Uterus (tissue), 2 donors: ENCODE measurements around the gene USP11.

Experiments
- POLR2A ChIP-seq, 2 donors: fragments of 450-650 bp; IDR thresholded peaks; one replicate each; pipeline ENCODE4 v1.6.1; 2016; ENCODE audit warnings: antibody characterized with exemption in 2 of 2, mild to moderate bottlenecking in 1 of 2, moderate library complexity in 1 of 2
- TF ChIP-seq, protein P1 (sequence below), 4 experiments: fragments of 200-600 bp in 2 of 4; fragments of 450-650 bp in 2 of 4; sonication (generic) in 2 of 4; IDR thresholded peaks; one replicate each; pipeline ENCODE4 v1.5.1; 2016 to 2019; ENCODE audit warnings: antibody characterized with exemption in 4 of 4, mild to moderate bottlenecking in 2 of 4, moderate library complexity in 1 of 4

DNA sequence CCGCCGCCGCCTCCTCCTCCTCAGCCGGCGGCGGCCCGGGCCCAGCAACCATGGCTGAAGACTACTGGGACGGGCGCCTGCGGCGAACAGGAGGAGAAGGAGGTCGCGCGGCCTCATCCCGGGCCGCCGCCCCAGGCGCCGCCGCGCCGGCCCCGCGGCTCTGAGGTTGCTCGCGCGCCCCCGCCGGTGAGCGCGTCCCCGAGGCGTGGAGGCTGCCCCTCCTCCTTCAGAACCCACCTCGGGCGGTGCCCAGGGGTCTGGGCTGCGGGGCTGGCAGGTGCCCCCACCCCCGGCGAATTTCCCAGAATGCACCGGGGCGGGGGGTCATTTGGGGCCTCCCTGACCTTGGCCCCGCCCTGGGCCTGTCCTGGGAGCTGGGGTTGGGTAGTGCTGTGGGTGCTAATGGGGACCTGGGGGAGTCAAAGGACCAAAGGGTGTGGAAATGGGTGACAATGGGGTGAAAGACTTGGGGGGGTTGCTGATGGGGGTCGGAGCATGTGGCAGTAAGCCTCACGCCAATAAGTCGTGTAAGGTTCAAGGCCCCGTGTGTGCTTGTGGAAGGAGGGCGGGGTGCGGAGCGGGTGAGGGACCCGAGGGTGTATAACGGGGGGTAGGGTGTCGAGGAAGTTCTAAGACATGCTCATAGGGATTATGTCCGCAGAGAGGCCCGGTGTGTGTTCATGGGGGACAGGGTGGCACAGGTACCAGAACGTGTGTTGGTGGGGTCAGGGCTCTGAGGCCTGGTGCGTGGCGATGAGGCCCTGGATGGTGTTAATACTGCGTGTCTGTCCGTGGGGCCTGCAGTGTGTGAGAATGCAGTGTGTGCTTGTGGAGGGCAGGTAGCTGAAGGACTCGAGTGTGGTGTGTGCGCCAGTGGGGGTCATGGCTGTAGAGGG lies 13.6 kb upstream of the USP11 start:
- TF ChIP-seq, protein P1, sequence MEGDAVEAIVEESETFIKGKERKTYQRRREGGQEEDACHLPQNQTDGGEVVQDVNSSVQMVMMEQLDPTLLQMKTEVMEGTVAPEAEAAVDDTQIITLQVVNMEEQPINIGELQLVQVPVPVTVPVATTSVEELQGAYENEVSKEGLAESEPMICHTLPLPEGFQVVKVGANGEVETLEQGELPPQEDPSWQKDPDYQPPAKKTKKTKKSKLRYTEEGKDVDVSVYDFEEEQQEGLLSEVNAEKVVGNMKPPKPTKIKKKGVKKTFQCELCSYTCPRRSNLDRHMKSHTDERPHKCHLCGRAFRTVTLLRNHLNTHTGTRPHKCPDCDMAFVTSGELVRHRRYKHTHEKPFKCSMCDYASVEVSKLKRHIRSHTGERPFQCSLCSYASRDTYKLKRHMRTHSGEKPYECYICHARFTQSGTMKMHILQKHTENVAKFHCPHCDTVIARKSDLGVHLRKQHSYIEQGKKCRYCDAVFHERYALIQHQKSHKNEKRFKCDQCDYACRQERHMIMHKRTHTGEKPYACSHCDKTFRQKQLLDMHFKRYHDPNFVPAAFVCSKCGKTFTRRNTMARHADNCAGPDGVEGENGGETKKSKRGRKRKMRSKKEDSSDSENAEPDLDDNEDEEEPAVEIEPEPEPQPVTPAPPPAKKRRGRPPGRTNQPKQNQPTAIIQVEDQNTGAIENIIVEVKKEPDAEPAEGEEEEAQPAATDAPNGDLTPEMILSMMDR (IDR thresholded peaks at IDR 0.05), result no peak
- TF ChIP-seq POLR2A (IDR thresholded peaks at IDR 0.05), result no peak
